Stimulated activated naive CD4-positive, alpha-beta T cell treated with Interleukin-2 at 50 U/mL for 16 hours (primary cell): ENCODE measurements around the gene KRT20.
A peak's percentile ranks its signal among the peaks of the same experiment; 100 is the strongest.
"Not testable (repeated sequence)": the region's sequence is repeated elsewhere in the genome, so short reads cannot be mapped to it uniquely, and the experiment has no call there.

Experiments used
- DNase-seq: peaks from one replicate; lab custom pipeline; 2025; lab: John Stamatoyannopoulos, UW

The KRT20 gene

GRCh38 chr17:40884708-40885512, at the start of gene KRT20:
Gene KRT20 (minus strand): TSS chr17:40885242. CDS start chr17:40885185, 57 bp downstream.
- DNase-seq = no peak

- no peak for DNase-seq
Observed at GRCh38 chr17:40932608-40933007, 47.6 kb upstream of the KRT20 start.

- no peak for DNase-seq
Observed at GRCh38 chr17:40931311-40931710, 46.3 kb upstream of the KRT20 start.

- DNase-seq = no peak
Observed at GRCh38 chr17:40926341-40926740, 41.3 kb upstream of the KRT20 start.

GRCh38 chr17:40922239-40922638, 37.2 kb upstream of the KRT20 start:
- no peak for DNase-seq

GRCh38 chr17:40921026-40921425, 36.0 kb upstream of the KRT20 start:
- DNase-seq = no peak

- not testable (repeated sequence) for DNase-seq
Observed at GRCh38 chr17:40917116-40917515, 32.1 kb upstream of the KRT20 start.

- no peak for DNase-seq
Observed at GRCh38 chr17:40916366-40916765, 31.3 kb upstream of the KRT20 start.

GRCh38 chr17:40915721-40916256, 30.7 kb upstream of the KRT20 start:
- DNase-seq = no peak

- DNase-seq = no peak
Observed at GRCh38 chr17:40915199-40915661, 30.2 kb upstream of the KRT20 start.

- DNase-seq = no peak
Observed at GRCh38 chr17:40914075-40914855, 29.2 kb upstream of the KRT20 start.

- no peak for DNase-seq
Observed at GRCh38 chr17:40912486-40913210, 27.6 kb upstream of the KRT20 start.

- DNase-seq = no peak
Observed at GRCh38 chr17:40910441-40910841, 25.4 kb upstream of the KRT20 start.

GRCh38 chr17:40909755-40910154, 24.7 kb upstream of the KRT20 start:
- DNase-seq = no peak

GRCh38 chr17:40909351-40909750, 24.3 kb upstream of the KRT20 start:
- DNase-seq = peak; percentile 44

GRCh38 chr17:40906613-40907012, 21.6 kb upstream of the KRT20 start:
- no peak for DNase-seq

- no peak for DNase-seq
Observed at GRCh38 chr17:40905370-40905769, 20.3 kb upstream of the KRT20 start.

GRCh38 chr17:40903129-40903847, 18.2 kb upstream of the KRT20 start:
- no peak for DNase-seq

GRCh38 chr17:40902498-40902897, 17.5 kb upstream of the KRT20 start:
- no peak for DNase-seq

- DNase-seq = no peak
Observed at GRCh38 chr17:40901981-40902474, 17.0 kb upstream of the KRT20 start.

GRCh38 chr17:40900809-40901356, 15.8 kb upstream of the KRT20 start:
- DNase-seq = no peak
